Kidney (tissue), 14 donors: Measurements from ENCODE around the gene ZNF592. TPM values are rescaled to one million over a fixed set of nuclear protein-coding genes. Genes with fewer than 3 reads are reported as not detected.
"Not testable (repeated sequence)": the region's sequence is repeated elsewhere in the genome, so short reads cannot be mapped to it uniquely, and the experiment has no call there.

Source experiments
- DNase-seq, 5 donors: peaks; one replicate each; pipeline ENCODE4 v3.0.0-alpha.2; 2013 to 2020
- FAIRE-seq: peaks from 2 replicates; lab custom pipeline; 2012; peaks lifted over from hg19 to GRCh38; lab: Jason Lieb, UNC
- H3K27ac ChIP-seq, 2 donors: one replicate each; pipeline ENCODE4 v1.7.0; 2013; ENCODE audit warnings: low read depth in 2 of 2, low read length in 2 of 2, inconsistent platforms in 1 of 2
- H3K27me3 ChIP-seq: one replicate; pipeline ENCODE4 v1.7.1; 2013; ENCODE audit warnings: low read length, inconsistent platforms; ENCODE audit not compliant: control insufficient read depth, insufficient read depth
- H3K36me3 ChIP-seq, 3 donors: one replicate each; pipeline versions ENCODE4 v1.7.0 to v1.7.1; 2013; ENCODE audit warnings: low read length in 3 of 3, control low read depth in 1 of 3, inconsistent platforms in 1 of 3; ENCODE audit not compliant: insufficient read depth in 3 of 3, control insufficient read depth in 2 of 3
- H3K4me1 ChIP-seq, 3 donors: one replicate each; pipeline versions ENCODE4 v1.7.0 to v1.7.1; 2013; ENCODE audit warnings: low read length in 3 of 3, inconsistent platforms in 1 of 3, low read depth in 1 of 3; ENCODE audit not compliant: control insufficient read depth in 2 of 3, insufficient read depth in 2 of 3
- H3K4me3 ChIP-seq, 3 donors: one replicate each; pipeline versions ENCODE4 v1.7.0 to v1.8.1; 2013; ENCODE audit warnings: low read length in 3 of 3, control low read depth in 1 of 3, inconsistent platforms in 1 of 3
- H3K9ac ChIP-seq, 3 donors: one replicate each; pipeline versions ENCODE4 v1.7.0 to v1.7.1; 2013; ENCODE audit warnings: low read length in 3 of 3, control low read depth in 1 of 3, inconsistent platforms in 1 of 3
- H3K9me3 ChIP-seq, 3 donors: one replicate each; pipeline versions ENCODE4 v1.7.0 to v1.7.1; 2013; ENCODE audit warnings: low read length in 3 of 3, control low read depth in 1 of 3, inconsistent platforms in 1 of 3; ENCODE audit not compliant: control insufficient read depth in 2 of 3, insufficient read depth in 1 of 3
- CTCF ChIP-seq: IDR thresholded peaks from 3 replicates; pipeline ENCODE4 v1.5.1; 2012; ENCODE audit warnings: mild to moderate bottlenecking, moderate library complexity, borderline replicate concordance; ENCODE audit not compliant: insufficient read depth; ENCODE audit errors: extremely low read depth
- intact Hi-C: fragments of 100-400 bp; cut with DNase I; formaldehyde crosslinking; loops from one replicate; pipeline ENCODE4 v1.11.1; 2022
- polyA plus RNA-seq: library from polyadenylated mRNA; stranded (reverse); fragments of 350-450 nt; fragmentation: Illumina TruSeq; extraction: RNeasy Lipid Tissue Mini Kit (QIAGEN cat#74804); gene quantifications from one replicate; pipeline ENCODE4 v1.2.3, GENCODE V29; 2014; ENCODE audit warnings: low read depth, low replicate concordance; ENCODE audit not compliant: insufficient read depth
- total RNA-seq: library from RNA; stranded (reverse); fragmentation: NEBNext Ultra II Directional; extraction: Animal tissue kit (Norgen Biotek cat#: 25700); gene quantifications from one replicate; pipeline ENCODE4 v1.2.1, GENCODE V29; 2021
- donor health status: control.
- donor health status: control.
- donor health status: control.
- donor health status: control.
- donor health status: control.
- donor health status: DM: yes; HTN: yes; CAD: no.
- donor health status: Normal renal cell carcinoma (clear cell type).

ZNF592 gene
- total and polyA plus RNA-seq, 2 donors from 2014 or later = 6.9 to 31.6 TPM

DNA sequence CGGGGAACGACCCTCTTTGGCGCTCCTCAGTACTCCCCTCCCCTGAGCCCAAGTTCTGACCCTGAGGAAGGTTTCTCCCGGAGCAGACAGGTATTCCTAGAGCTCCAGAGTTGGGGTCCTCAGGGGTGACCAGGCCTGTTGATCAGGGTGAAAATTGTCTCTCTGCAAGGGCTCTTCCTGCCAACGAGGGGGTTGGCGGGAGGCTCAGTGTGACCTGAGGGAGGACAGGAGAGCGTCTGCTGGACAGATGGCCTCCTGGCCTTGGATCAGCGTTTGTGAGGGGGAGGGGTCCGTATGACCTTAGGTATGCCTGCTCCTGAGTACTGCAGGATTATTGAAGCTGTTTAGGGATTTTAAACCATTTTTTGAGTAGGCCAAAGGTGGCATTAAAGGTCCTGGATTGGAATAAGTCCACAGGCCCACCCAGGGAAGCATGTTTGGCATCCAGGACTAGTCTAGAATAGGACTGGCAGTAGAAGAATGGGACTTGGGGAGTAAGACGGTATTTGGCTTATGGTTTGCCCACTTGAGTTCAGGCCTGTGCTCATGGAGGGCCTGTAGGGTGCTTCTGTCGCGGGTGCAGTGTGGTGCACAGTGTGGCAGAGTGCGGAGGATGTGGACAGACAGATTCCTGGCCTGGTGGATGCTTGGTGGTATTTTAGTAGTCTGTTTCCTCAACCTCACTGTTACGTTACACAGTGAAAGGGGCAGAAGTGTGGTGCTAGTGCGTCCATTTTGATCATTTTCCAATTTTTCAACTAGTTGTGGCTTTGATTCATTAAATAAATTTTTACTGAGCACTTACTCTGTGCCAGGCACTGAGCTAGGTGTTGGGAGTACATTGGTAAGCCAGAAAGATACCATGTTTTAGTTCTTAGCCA is 959 bp downstream of the ZNF592 start:
- Histone ChIP-seq H3K4me3 (peak overlapping the region; percentile 70 to 94 (median 78)), H3K9ac (peak overlapping the region; percentile 50 to 99 (median 76)), H3K4me1 (peaks cover 0 to 34% (median 31%) of the 10 kb centered on the region in 3 donors), H3K27me3 (no peaks in the 10 kb centered on the region), H3K36me3 (no peaks in the 10 kb centered on the region), H3K27ac (peak overlapping the region; percentile 95 to 96), H3K9me3 (no peaks in the 10 kb centered on the region)
- no peak for TF ChIP-seq CTCF
- no peak for FAIRE-seq
- intact Hi-C loops = no loop called here
- DNase-seq = peak; percentile 25 to 80 (median 49)

GRCh38 chr15:84750583-84751092 is 2.2 kb downstream of the ZNF592 start:
- FAIRE-seq (no peak), DNase-seq (no peak)
- peaks cover 0 to 34% (median 30%) of the 10 kb centered on the region in 3 donors for H3K4me1 ChIP-seq
- TF ChIP-seq CTCF = no peak
- no peaks in the 10 kb centered on the region for H3K36me3 ChIP-seq
- H3K4me3 ChIP-seq = peak overlapping the region in 2 of 3 donors; percentile 48 to 94
- intact Hi-C loops = no loop called here
- no peaks in the 10 kb centered on the region for H3K27me3 ChIP-seq
- H3K27ac ChIP-seq = peak overlapping the region in 1 of 2 donors; percentile 32
- H3K9me3 ChIP-seq = no peaks in the 10 kb centered on the region
- H3K9ac ChIP-seq = peak overlapping the region in 2 of 3 donors; percentile 46 to 60

- DNase-seq, intact Hi-C loops, H3K36me3 ChIP-seq, FAIRE-seq, H3K9ac ChIP-seq, H3K4me3 ChIP-seq, H3K27ac ChIP-seq, H3K9me3 ChIP-seq, H3K27me3 ChIP-seq: not testable (repeated sequence)
- H3K4me1 ChIP-seq = peaks cover 0 to 41% (median 36%) of the 10 kb centered on the region in 3 donors
These were observed 3.3 kb downstream of the ZNF592 start for GRCh38 chr15:84751721-84752120.

DNA sequence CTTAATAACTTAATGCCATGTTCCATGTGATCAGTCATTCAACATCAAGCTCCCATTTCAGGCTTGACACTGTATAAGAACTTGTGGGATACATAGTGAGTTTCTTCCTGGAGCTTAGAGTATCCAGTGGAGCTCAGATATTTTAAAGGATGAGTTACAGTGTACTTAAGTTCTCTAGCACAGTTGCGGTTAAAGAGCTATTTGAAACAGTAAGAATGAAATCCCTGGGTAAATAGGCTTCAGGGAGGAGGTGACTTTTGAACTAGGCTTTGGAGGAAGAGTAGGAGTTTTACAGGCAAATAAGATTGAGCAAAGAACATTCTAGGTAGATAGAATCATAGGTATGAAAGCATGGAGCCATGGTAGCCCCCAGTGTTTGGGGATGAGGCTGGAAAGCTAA is 3.8 kb downstream of the ZNF592 start:
- Histone ChIP-seq H3K9ac (no peak overlapping the region), H3K27me3 (no peaks in the 10 kb centered on the region), H3K4me3 (no peak overlapping the region), H3K4me1 (peaks cover 0 to 41% (median 34%) of the 10 kb centered on the region in 3 donors), H3K36me3 (no peaks in the 10 kb centered on the region), H3K9me3 (no peaks in the 10 kb centered on the region), H3K27ac (peak overlapping the region; percentile 2 to 57)
- FAIRE-seq = no peak
- no peak for DNase-seq
- no peak for TF ChIP-seq CTCF
- intact Hi-C loops = no loop called here
